ENCODE measurements around the gene VDAC1.
"Not testable (repeated sequence)": the region's sequence is repeated elsewhere in the genome, so short reads cannot be mapped to it uniquely, and the experiment has no call there.

Gene VDAC1

DNA sequence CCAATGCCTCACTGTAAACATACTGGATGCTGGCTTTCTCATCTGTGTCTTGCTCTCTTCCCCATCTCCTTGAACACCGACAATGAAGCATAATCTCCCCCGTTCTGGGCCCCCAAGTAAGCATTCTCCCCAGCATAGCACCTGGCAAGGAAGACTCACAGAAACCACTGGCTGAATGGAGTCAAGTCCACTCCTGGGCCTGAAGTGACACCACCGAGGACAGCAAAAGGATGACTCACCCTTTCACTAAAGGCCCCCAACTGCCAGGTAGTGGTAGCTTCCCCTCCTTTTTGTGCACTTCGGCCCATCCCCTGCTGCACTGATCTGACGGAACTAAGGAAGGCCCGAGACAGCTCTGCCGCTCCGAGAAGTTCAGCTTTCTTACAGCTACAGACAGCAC, 9.4 kb downstream of the VDAC1 start:
- no peak for DNase-seq (ENCODE audit: low read depth in 3 of 3)

DNA sequence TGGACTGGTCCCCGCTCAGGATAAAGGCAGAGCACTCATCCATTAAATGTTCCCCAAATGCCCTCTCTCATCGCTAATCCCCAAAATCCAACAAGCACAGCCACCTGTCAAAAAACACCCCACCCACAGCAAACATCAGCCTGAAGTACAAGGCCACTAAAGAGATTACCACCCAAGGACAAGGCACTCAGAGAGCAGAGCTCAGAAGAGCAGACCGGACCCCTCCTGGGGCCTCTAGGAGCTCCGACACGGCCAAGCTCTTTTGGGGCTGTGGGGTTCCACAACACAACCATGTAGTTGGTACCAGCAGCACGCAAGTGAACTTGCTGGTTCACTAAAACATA, 9.8 kb downstream of the VDAC1 start:
- DNase-seq (ENCODE audit: low read depth in 3 of 3), result no peak

DNA sequence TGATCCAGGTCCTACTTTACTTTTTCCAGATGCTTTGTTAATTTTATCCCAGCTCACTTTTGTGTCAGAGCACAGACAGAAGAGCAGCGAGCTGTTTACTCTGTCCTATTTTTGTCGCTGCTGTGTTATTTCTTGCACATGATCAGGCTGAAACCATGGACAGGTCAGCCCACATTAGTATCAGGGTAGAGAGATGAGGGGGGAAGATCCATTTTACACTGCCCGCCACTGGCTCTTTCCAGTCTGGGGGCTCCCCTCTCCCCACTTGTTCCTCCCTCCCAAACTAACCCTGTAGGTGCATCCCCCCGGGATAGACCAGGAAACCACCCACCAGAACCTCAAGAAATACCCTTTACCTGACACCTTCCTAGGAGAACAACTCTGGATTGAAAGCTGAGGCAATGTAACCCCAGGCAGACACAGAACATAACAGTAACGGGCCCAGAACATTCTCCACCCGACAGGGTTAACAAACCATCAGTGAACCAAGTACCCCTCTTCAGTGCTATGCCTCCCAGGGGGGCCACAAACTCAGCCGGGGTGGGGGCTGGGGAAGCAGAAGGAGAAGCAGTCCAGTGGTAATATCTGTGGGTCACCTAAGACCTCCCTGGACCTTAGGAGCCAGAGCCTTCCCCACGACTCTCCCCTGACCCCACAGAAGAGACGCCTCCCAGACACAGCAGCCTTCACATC, 10.3 kb downstream of the VDAC1 start:
- no peak for DNase-seq (ENCODE audit: low read depth in 3 of 3)

DNA sequence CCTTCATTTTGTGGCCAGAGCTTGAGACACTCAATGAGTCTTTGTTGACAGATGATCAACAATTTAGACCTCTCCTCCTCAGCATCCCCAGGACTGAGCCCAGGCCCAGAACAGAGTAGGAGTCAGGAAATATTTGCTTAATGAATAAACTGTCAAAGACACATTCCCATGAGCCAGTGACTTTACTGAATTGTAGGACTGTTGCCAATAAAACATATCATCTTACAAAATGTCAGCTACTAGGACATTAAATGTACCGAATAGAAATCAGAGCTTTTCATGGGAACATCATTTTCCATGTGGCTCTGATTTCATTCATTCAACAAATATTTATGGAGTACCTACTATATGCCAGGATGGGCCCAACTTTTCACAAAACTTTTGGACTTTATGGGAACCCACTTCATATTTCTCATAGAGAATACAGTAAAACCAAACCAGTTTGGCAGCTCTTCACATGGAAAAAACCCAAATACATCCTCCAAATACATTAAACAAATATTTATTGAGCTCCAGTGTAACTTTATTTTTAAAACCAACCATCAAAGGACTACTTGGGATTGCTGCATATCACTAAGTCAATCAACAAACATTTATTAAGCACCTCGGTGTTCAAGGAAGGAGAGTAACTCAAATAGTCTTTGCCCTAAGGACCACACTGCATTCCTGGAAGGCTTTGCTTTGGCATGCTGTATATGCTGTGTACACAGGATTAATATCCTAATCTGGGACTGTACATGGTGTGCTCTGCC, 11.4 kb downstream of the VDAC1 start:
- no peak for DNase-seq (ENCODE audit: low read depth in 3 of 3)

DNA sequence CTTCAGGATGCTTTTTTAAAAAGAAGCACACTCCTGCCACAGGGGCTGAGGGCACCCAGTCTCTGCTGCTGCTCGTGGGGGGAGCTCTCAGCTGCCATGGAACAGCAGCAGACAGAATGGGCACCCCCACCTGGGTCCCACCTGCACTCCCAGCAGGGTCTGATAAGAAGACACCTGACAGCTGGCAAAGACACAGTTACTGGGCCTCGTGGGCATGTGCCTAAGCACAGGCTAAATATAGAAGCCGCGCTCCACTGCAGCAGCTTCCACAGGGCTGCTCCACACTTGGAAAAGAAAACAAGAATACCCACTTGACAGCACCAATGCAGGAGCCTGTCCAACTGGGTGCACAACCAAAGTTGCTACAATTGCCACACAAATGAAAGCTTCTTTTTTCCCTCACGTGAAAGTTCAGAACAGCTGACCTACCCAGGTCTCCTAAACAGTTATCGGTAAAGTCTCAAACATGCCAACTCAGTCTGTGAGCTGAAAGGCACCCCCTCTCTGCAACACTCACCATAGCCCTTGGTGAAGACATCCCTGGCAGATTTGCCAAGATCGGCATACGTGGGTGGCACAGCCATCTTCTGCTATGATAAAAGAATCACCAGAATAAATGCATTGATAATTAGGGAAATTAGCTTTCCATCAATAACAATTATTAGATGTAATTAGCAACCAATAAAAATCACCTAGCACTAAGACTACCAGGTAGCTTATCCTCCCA, 12.2 kb downstream of the VDAC1 start:
- no peak for DNase-seq (ENCODE audit: low read depth in 3 of 3)

DNA sequence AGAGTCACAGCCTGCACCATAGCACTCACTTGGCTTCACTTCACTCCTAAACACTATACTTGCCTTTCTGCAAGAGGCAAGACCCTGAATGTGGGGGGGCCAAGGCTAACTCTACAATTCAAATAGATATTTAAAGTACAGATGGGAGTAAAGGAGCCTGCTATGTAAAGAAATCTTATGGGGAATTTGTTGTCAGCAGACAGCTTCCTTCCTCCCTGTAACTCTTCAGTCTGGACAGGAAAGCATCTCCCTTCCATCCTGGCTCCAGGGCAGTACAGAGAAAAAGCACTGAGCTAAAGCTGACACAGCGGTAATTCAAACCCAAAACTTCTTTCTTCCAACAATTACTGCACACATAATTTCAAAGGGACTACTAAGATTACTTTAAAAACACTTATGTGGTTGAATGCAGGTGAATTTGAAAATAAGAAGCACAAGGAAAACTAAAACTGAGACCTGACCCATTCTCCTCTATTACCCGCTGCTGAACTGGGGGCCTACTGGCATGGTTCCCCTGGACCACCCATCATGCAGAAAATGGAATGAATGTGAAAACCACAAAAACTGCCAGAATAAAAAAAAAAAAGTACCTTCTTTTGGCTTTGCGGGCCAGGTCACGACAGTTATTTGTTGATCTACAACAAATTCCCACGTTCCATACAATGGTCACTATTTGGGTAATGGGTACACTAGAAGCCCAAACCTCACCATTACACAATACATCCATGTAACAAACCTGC, 13.4 kb downstream of the VDAC1 start:
- no peak for DNase-seq (ENCODE audit: low read depth in 3 of 3)

DNA sequence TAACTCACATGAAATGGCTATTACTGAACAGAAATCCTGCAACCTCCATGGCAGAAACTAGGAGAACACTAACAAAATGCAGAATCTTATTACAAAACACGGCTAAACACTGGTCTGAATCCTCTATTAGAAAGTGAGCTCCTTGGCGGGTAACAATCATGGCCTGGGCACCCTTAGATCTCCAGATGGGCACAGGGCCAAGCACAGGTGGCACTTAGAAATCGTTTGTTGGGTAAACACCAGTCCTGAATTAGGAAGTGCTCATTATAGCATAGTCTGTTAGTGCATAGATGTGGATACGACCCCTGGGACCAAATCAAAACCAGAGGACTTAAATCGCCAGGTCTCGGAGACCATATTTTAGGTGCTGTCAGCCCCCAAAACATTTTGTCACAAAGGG, 14.4 kb downstream of the VDAC1 start:
- no peak for DNase-seq (ENCODE audit: low read depth in 3 of 3)

DNA sequence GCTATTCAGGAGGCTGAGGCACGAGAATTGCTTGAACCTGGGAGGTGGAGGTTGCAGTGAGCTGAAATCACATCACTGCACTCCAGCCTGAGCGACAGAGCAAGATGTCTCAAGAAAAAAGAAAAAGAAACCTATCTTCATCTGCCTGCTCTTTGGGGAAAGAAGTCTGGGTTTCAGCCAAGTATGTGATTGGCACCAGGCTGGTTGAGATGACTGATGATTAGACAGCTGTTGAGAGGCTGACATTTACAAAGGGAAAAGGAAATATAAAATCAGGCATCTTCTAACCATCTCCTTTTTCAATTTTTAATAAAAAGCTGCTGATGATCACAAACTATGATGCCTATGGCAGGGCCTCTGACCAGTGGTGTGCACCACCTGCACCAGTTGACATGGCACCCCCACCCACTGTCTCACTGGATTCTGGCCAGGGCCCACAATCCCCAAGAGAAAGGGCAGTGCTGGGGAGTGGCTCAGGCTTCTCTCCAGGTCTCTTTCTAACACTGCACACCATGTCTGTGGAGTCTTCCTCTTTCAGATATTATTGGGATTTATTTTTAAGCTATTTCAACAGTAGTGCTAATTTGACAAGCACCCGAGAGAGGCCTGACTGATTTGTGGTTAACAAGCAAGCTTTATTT, 19.1 kb downstream of the VDAC1 start:
- DNase-seq (ENCODE audit: low read depth in 3 of 3), result no peak

DNA sequence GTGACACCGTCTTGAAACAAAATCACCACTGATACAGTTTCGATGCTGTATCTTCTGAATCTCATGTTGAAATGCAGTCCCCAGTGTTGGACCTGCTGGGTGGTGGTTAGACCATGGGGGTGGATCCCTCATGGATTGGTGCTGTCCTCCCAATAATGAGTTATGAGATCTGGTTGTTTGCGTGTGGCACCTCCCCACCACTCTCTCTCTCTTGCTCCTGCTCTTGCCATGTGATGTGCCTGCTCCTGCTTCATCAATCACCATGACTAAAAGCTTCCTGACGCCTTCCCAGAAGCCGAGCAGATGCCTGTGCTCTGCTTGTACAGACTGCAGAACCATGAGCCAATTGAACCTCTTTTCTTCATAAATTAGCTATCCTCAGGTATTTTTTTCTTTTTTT, 21.1 kb downstream of the VDAC1 start:
- no peak for DNase-seq (ENCODE audit: low read depth in 3 of 3)

DNA sequence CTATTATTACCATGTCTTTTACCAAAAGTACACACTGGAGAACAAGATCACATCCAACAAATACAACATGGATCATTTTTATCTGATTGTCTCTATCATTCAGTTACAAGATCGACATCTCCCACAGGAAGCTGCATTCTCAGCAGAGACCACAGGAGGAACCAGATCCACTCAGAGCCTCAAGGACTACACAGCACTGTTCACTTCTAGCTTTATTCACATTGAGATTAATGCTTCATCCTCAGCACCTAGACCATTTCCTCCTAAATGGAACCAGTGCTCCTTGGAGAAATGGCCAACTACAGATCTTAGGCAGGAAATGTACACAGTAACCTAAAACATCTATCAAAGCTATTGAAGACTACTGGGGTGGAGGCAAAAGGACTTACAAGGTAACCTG, 23.1 kb downstream of the VDAC1 start:
- DNase-seq (ENCODE audit: low read depth in 3 of 3), result no peak

DNA sequence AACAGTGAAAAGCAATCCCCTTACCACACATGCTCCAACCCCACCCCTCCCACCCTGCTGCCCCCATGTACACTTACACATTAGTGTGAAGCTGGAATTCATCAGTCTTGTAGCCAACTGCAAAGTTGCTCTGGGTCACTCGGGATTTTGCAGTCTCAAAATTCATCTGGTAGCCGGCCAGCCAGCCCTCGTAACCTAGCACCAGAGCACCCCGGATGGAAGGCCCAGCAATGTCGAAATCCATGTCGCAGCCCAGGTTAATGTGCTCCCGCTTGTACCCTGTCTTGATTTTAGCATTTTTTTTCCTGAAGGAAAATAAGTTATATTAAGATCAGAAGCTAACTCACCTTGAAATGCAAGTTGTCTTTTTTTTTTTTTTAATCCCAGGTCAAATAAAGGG, 24.1 kb downstream of the VDAC1 start:
- DNase-seq (ENCODE audit: low read depth in 3 of 3), result no peak

DNA sequence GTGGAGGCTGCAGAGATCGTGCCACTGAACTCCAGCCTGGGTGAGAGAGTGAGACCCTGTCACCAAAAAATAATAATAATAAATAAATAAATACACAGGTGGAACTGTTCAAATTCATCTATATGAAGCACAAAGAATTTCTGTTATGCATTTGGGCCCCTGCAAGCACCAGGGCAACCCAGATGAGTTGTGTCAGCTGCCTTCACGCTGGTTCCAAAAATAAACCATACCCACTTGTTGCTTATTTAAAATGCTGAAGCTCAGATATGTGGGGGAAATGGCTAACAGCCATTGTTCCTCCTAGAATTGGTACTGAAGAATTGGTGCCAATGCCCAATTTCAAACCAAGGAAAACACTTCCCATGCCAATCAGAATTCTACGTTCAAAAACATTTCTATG, 25.8 kb downstream of the VDAC1 start:
- DNase-seq (ENCODE audit: low read depth in 3 of 3), result no peak

DNA sequence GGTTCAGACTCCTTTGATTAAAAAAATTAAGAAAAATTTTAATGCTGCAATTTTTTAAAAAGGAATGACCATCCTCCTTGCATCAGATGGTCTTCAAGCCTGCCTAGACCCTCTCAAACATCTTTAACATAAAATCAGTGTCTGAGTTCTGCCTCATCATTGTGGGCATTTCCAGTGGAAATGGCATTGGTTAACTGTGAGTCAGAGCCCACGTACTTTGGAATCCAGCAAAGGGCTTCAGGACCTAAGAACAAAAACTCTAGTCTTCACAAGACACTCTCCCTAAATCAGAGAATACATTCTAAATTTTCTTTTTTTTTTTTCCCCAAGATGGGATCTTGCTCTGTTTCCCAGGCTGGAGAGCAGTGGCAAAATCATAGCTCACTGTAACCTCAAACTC, 26.9 kb downstream of the VDAC1 start:
- no peak for DNase-seq (ENCODE audit: low read depth in 3 of 3)

DNA sequence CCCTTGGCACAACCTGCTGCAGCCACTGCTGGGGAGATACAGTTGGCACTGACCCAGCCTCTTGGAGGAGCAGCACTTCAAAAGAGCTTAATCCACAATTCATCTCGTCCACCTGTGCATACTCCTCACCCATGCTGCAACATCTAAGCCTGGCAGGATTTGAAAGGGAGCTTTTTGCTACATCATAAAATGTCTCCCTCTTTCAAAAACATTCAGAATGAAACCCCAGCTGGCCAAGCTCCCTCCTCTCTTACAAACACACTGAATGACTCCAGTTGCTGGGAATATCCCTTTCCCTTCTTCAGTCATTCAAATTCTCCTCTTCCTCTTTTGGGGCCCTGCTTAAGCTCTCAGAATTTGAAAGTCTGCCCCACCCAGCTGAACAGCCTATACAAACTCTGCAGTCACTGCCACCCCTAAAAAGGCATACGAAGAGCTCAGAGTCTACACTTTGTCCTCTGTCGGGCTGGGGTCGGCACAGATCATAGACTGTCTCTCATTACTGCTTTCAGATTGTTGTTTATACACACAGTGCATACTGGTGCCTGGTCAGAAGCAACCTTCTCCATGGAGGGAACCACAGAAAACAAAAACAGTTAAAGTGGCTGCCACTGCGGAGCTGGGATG, 27.5 kb downstream of the VDAC1 start:
- DNase-seq (ENCODE audit: low read depth in 3 of 3), result no peak

DNA sequence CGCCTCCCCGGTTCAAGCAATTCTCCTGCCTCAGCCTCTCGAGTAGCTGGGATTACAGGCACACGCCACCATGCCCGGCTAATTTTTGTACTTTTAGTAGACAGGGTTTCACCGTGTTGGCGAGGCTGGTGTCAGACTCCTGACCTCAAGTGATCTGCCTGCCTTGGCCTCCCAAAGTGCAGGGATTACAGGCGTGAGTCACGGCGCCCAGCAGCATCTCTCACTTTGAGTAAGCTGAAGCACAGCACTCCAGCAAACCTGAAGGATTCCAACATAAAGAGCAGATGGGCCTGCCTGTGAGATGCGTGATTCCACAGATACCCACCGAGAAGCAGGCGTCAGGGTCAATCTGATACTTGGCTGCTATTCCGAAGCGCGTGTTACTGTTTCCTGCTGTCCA, 29.2 kb downstream of the VDAC1 start:
- DNase-seq (ENCODE audit: low read depth in 3 of 3), result not testable (repeated sequence)

DNA sequence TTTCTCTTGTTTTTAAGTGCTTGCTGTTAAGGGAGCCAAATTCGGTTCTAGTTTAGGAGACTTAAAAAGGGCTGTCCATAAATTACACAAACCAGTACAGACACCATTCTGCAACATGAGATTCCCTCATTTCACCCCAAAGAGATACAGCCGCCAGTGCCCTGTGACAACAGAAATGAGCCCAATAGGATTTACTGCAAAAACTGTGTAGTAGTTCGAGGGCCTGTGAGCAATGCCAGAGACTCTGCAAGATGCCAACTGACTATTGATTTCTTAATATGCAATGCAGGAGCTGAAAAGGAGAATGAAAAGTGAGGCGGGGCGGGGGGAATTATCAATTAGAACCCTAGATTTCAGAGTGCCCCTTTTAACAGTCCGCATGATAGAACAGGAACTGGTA, 30.6 kb downstream of the VDAC1 start:
- no peak for DNase-seq (ENCODE audit: low read depth in 3 of 3)

DNA sequence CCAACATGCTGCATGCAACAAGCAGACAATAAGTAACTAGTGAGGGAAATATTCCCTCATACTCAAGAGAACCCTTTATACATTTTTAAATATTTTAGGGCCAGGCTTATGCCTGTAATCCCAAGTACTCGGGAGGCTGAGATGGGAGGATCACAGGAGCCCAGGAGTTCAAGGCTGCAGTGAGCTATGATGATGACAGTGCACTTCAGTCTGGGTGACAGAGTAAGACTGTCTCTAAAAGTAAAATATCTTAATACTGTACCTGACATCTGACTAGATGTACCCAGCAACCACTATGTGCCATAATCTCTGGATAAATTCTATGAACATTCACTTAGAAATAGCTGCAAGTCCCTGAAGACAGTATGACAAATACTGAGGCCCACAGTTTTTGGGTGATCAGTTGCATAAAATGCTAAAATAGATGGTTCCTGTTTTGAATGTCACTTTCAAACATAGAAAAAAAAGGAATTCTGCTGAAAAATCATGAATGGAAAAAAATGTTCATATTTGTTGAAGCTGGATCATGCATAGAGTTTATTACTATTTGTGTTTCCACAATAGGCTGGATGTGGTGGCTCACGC, 34.4 kb downstream of the VDAC1 start:
- no peak for DNase-seq (ENCODE audit: low read depth in 3 of 3)

DNA sequence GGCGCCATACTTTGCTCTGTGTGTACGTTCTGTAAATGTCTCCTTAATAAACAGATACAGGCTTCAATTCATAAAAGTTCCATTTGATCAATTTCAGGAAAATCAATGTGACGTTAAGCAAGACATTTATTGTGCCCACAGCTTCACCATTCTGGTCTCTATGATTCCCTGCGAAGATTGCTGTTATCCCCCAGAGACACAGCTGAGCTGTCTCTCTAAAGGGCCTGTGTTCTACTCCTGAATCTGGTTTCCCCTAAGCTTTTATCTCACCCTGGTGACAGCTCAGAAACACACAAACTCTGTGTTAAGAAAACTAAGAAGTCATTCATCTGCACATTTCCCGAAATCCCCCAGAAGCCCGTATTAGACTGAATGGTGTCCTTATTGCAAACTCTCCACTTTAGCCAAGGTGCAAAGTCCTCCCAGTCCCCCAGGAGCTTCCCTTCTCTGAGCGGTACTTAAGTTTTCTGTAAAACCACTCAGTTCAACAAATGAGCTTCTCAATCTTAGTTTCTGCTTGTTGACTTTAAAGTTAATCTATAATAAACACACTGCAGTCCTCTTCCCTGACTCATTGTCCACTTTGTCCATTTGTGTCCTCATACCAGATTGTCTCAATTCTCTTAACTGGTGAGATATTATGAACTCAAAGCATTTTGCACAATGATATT, 35.0 kb downstream of the VDAC1 start:
- DNase-seq (ENCODE audit: low read depth in 3 of 3), result no peak

DNA sequence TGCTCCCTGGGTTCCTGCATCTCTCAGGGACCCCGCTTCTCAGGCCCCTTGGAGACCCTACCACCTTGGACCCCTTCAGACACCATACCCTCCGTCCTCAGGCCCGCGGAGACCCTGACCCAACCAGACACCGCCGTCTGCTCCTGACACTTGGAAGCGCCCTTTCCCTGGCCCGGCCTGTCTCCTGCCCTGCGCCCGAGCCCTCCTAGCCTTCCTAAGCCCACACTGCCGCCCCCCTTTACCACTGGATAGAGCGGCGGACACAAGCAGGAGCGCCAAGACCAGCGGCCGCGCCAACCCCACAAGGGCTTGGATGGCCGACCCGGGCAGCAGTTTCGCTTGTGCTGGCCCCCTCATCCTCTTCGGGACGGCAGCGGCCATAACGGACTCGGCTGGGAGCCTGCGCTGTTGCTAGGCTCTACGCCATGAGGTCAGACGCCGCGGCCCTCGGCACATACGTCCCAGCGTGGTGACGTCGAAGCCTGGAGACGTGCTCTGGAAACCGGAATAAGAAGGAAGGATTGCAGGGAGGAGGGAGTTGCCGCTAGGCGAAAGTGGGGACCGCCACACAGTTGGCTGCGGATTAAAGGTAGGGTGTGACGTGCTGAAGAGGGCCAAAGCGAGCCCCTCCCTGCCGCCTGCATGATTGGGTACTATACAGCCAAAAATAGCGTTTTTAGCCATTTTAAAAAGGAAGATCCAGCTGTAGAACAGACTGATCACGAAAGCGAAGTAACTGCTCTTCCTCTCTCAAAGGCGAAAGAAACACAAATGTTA, 36.4 kb downstream of the VDAC1 start, which contains the start of gene C5orf15:
C5orf15 (minus strand) TSS at position 422 of the 777 bp plus-strand sequence; CDS start at position 381, 41 bp downstream.
- peak; percentile 87 to 91 (median 88) for DNase-seq (ENCODE audit: low read depth in 3 of 3)

All from stimulated activated CD4-positive, alpha-beta T cell treated with anti-CD3 and anti-CD28 coated beads, TNF-alpha, amount 100 ng/mL, for 48 hours (primary cell).